Body of pancreas (tissue), 4 donors: ENCODE data around the gene PNMA8C.

Experiments used
- POLR2A ChIP-seq, 3 donors: fragments of 450-650 bp; IDR thresholded peaks; one replicate each; pipeline ENCODE4 v1.6.1; 2016; ENCODE audit warnings: antibody characterized with exemption in 3 of 3, mild to moderate bottlenecking in 2 of 3
- TF ChIP-seq, protein P1 (sequence below), 7 experiments: fragments of 450-650 bp in 4 of 7; fragments of 200-600 bp in 3 of 7; sonication (generic) in 3 of 7; IDR thresholded peaks; one replicate each; pipeline ENCODE4 v1.5.1; 2016 to 2019; ENCODE audit warnings: antibody characterized with exemption in 7 of 7

DNA sequence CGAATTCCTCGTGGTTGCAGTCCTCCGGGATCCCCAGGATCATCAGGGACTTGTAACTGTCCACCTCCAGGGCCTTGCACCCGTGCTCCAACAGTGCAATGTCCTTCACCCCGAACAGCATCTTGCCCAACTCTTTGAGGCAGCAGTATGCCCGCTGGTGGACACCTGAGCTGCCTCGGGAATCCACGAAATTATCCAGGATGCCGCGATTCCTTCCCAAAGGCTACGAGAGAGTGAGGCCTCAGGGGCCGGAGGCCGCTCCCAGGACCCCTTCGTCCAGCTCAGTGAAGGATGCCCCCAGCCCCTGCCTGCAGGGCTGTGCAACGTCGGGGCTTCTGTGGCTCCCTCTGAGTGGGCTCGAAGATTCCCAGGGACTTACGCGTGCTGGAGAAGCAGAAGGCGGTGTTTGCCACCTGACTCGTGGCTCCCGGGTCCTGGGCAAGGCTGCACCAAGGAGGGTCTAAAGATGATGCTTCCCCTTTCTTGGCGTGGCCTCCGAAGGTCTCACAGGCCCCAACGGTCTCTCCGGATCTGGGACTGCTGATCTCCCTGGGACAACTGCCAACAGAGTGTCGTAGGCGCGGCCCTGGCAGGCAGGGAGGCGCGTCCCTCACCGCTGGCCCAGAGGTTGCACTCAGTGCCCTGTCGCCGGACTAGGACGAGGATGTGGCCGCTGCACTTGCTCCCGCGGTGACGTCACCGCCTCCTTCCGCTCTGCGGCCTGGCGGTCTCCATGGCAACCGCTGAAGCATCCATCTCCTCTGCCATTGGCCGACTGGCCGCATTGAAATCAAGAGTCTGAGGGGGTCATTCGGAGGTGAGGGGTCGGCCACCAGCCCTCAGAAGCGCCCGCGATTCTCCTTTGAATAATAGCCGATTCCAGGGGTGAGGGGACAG lies at the start of gene PNMA8C:
- TF ChIP-seq, protein P1, sequence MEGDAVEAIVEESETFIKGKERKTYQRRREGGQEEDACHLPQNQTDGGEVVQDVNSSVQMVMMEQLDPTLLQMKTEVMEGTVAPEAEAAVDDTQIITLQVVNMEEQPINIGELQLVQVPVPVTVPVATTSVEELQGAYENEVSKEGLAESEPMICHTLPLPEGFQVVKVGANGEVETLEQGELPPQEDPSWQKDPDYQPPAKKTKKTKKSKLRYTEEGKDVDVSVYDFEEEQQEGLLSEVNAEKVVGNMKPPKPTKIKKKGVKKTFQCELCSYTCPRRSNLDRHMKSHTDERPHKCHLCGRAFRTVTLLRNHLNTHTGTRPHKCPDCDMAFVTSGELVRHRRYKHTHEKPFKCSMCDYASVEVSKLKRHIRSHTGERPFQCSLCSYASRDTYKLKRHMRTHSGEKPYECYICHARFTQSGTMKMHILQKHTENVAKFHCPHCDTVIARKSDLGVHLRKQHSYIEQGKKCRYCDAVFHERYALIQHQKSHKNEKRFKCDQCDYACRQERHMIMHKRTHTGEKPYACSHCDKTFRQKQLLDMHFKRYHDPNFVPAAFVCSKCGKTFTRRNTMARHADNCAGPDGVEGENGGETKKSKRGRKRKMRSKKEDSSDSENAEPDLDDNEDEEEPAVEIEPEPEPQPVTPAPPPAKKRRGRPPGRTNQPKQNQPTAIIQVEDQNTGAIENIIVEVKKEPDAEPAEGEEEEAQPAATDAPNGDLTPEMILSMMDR (IDR thresholded peaks at IDR 0.05): no peak
- no peak for TF ChIP-seq POLR2A (IDR thresholded peaks at IDR 0.05)
